Measurements from ENCODE around the gene EMC9.
A peak's percentile ranks its signal among the peaks of the same experiment; 100 is the strongest.

Gene EMC9

DNA sequence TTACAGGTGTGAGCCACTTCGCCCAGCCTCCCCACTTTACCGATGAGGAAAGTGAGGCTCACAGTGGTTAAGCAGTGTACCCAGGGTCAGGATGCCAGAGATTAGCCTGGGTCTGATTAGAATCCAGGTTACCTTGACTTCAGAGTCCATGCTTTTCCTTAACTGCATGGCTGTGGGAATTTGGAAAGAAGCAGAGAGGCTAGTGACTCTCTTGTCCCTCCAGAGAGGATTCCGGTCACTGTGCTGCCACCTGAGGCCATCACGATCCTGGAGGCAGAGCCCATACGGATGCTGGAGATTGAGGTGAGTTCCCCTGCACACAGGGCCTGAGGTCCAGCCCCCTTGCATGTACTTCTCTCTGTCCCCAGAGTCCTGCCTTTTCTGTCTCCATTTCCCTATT is 35.2 kb upstream of the EMC9 start:
- no peak for DNase-seq

DNA sequence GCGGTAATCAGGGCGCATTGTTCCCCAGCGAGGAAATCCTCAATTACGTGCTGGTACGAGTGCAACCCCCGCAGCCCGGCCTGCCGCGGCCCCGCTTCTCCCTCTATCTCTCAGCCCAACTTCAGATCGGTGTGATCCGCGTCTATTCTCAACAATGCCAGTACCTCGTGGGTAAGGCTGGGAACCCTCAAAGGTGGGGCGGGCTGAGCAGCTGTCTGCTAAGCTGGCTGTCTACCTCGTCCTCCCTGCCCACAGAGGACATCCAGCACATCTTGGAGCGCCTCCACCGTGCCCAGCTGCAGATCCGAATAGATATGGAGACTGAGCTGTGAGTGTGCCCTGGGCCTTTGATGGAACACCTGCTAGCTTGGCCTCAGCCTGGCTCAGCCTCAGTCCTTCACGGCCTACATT is 31.5 kb upstream of the EMC9 start:
- DNase-seq: no peak

DNA sequence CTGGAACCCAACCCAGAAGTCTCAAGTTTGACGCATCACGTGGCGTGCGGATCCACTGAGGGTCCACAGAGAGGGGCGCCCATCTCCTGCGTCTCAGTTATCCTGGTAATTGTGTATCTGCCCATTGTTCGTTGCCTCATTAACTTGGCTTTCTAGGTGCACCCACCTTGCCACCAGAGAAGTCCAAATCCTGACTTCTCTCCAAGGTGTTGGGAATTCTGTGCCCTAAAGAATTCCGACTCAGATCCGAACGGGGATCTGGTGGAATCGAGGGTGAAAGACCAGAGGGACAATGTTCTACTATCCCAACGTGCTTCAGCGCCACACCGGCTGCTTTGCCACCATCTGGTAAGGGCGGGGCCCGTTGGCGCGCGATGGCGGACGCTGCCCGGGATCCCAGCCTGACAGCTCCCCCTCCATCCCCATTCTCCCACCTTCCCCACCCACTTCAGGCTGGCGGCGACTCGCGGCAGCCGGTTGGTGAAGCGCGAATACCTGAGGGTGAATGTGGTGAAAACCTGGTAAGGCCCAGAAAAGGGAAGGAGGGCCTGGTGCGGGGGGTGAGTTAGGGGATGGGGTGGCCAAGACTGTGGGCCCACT is 31.0 kb upstream of the EMC9 start:
- no peak for DNase-seq

GRCh38 chr14:24171422-24172260 is 30.2 kb upstream of the EMC9 start, which contains the start of gene REC8:
REC8 (plus strand) TSS chr14:24172080; CDS start chr14:24172553, 473 bp downstream.
- no peak for DNase-seq

- DNase-seq: no peak
Observed at GRCh38 chr14:24167469-24168114, 26.2 kb upstream of the EMC9 start.

GRCh38 chr14:24165785-24166184 is 24.4 kb upstream of the EMC9 start:
- DNase-seq: no peak

GRCh38 chr14:24164518-24164991 is 23.2 kb upstream of the EMC9 start:
- no peak for DNase-seq

- DNase-seq: no peak
Observed at GRCh38 chr14:24162093-24162492, 20.7 kb upstream of the EMC9 start.

GRCh38 chr14:24160850-24161804 is 19.7 kb upstream of the EMC9 start, which contains the start of gene IRF9:
IRF9 (plus strand) TSS chr14:24161265; CDS start chr14:24162145, 880 bp downstream.
- peak; percentile 76 for DNase-seq

GRCh38 chr14:24160499-24160849 is 19.1 kb upstream of the EMC9 start:
- no peak for DNase-seq

GRCh38 chr14:24159777-24160498 is 18.5 kb upstream of the EMC9 start:
- DNase-seq: no peak

DNA sequence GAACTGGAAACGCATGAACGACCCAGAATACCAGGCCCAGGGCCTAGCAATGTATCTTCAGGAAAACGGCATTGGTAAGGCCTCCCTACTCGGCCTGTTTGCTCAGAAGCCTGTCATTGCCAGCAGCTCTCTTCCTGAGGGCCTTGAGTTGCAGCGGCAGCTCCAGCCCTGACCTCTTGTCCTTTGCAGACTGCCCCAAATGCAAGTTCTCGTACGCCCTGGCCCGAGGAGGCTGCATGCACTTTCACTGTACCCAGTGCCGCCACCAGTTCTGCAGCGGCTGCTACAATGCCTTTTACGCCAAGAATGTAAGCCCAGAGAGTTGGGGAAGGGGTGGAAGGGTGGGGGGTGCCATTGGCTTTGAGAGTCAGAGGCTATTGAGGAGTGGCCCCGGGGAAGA is 15.9 kb upstream of the EMC9 start:
- DNase-seq: no peak

DNA sequence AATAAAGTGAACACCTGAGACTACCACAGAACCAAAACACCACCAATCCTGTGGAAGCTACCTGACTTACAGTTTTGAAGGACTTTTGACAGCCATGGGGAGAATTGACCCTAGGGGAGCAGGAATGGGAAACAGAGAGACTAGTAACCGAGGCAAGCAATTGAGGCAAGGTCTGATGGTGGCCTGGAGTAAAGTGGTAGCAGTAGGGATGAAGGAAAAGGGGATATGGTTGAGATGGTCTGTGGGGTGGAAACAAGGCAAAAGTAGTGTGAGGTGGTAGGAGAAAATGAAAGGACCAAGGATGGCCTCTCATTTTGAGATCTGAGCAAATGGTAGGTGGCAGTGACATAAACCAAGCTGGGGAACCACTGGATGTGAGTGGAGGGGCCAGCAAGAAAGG is 15.4 kb upstream of the EMC9 start:
- no peak for DNase-seq

DNA sequence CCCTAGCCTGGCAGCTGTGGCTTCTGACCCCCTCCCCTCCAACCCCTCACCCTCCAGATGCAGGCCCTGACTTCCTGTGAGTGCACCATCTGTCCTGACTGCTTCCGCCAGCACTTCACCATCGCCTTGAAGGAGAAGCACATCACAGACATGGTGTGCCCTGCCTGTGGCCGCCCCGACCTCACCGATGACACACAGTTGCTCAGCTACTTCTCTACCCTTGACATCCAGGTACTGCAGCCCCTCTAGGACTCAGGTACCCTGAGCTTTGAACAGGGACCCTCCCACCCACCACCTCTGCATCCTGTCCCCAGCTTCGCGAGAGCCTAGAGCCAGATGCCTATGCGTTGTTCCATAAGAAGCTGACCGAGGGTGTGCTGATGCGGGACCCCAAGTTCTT is 13.7 kb upstream of the EMC9 start:
- DNase-seq: no peak

DNA sequence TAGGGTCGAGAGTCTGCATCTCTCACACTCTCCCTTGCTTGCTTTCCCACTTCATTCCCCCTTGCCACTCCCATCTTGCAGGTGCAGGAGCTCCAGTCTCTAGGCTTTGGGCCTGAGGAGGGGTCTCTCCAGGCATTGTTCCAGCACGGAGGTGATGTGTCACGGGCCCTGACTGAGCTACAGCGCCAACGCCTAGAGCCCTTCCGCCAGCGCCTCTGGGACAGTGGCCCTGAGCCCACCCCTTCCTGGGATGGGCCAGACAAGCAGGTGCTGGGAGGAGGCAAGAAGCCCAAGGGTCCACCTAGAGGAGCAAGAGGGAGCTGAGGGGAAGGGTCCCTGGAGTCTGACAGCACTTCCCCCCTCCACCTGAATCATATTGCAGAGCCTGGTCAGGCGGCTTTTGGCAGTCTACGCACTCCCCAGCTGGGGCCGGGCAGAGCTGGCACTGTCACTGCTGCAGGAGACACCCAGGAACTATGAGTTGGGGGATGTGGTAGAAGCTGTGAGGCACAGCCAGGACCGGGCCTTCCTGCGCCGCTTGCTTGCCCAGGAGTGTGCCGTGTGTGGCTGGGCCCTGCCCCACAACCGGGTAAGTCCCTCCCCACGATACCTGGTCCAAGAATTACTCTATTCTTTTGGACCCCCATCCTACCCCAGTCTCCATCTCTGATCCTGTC is 10.2 kb upstream of the EMC9 start:
- DNase-seq: no peak

GRCh38 chr14:24150993-24151392 is 9.6 kb upstream of the EMC9 start:
- no peak for DNase-seq

GRCh38 chr14:24150567-24150966 is 9.2 kb upstream of the EMC9 start:
- DNase-seq: no peak

GRCh38 chr14:24150061-24150460 is 8.7 kb upstream of the EMC9 start:
- no peak for DNase-seq

DNA sequence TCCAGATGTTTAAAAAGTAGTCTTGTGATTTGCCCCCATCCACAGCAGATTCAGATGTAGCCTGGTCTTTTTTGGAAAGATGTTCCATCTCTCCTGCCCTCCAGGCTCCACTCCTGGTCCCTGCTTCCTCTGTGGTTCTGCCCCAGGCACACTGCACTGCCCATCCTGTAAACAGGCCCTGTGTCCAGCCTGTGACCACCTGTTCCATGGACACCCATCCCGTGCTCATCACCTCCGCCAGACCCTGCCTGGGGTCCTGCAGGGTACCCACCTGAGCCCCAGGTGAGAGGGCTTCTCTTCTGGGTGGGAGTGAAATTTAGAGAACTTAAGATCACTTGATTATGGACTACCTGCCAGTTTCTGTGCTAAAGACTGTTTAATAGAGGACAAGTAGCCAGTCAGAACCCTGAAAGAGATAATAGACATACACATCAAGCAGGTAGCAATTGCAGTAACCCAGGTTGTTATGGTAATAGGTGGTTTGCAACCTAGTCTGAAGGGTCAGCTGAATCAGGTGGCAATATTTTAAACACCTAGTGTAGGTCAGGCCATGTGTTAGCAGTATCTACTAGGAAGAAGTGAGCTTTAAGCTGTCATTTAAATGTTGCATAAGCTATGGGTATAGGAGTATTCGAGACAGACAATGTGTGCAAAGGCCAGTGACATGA is 8.0 kb upstream of the EMC9 start:
- no peak for DNase-seq

DNA sequence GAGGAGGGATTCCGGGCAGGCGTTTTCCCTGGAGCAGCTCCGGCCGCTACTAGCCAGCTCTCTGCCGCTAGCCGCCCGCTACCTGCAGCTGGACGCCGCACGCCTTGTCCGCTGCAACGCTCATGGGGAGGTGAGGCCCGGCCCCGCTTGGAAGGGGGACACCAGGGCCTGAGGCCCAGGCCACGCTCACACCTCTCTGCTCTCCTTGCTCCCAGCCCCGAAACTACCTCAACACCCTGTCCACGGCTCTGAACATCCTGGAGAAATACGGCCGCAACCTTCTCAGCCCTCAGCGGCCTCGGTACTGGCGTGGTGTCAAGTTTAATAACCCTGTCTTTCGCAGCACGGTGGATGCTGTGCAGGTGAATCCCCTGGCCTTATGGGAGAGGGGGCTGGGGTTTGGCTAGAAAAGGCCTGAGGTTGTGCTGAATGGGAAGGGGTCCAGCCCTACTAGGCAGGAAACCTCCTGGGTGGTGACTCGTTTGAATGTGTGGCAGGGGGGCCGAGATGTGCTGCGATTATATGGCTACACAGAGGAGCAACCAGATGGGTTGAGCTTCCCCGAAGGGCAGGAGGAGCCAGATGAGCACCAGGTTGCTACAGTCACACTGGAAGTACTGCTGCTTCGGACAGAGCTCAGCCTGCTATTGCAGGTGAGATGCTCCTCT is 6.5 kb upstream of the EMC9 start:
- no peak for DNase-seq
